Transverse colon (tissue), 4 donors: ENCODE measurements around the gene PRKACB. TPM values are rescaled to one million over a fixed set of nuclear protein-coding genes. Genes with fewer than 3 reads are reported as not detected.

Source experiments
- DNase-seq: peaks from one replicate; pipeline ENCODE4 v3.0.0-alpha.2; 2019
- H3K27ac ChIP-seq, 4 donors: fragments of 200-600 bp; sonication (generic); 2 replicates each; pipeline ENCODE4 v1.5.1; 2016 to 2018; ENCODE audit warnings: inconsistent platforms in 4 of 4
- H3K27me3 ChIP-seq: fragments of 200-600 bp; sonication (generic); 2 replicates; pipeline ENCODE4 v1.5.1; 2017; ENCODE audit warnings: inconsistent platforms
- H3K36me3 ChIP-seq, 4 donors: fragments of 200-600 bp; sonication (generic); 2 replicates each; pipeline ENCODE4 v1.5.1; 2017 to 2019; ENCODE audit warnings: inconsistent platforms in 4 of 4
- H3K4me1 ChIP-seq, 4 donors: fragments of 200-600 bp; sonication (generic); 2 replicates each; pipeline ENCODE4 v1.5.1; 2017 to 2020; ENCODE audit warnings: inconsistent platforms in 4 of 4
- H3K4me3 ChIP-seq, 4 donors: fragments of 200-600 bp; sonication (generic); 1 replicate in 1 of 4; 2 replicates in 3 of 4; pipeline versions ENCODE4 v1.5.1 to v1.6.1; 2017 to 2019; ENCODE audit warnings: inconsistent platforms in 4 of 4
- H3K9me3 ChIP-seq, 2 donors: fragments of 200-600 bp; sonication (generic); 2 replicates each; pipeline ENCODE4 v1.5.1; 2017 to 2019; ENCODE audit warnings: inconsistent platforms in 2 of 2
- EP300 ChIP-seq: sonication (generic); formaldehyde crosslinking; IDR thresholded peaks from one replicate; pipeline ENCODE4 v1.6.1; 2017; ENCODE audit warnings: antibody characterized with exemption, low read depth
- POLR2A ChIP-seq: fragments of 450-650 bp; IDR thresholded peaks from one replicate; pipeline ENCODE4 v1.6.1; 2016; ENCODE audit warnings: antibody characterized with exemption, mild to moderate bottlenecking, moderate library complexity
- POLR2AphosphoS5 ChIP-seq, 3 donors: sonication (generic); formaldehyde crosslinking; IDR thresholded peaks; one replicate each; pipeline ENCODE4 v1.6.1; 2016; ENCODE audit warnings: antibody characterized with exemption in 3 of 3
- WGBS, 2 donors: methylation state at CpG; one replicate each; pipeline ENCODE4 v1.1.5; 2018; ENCODE audit warnings: low coverage in 1 of 2; 5-methylcytosine and 5-hydroxymethylcytosine counted together
- in situ Hi-C, 4 donors: fragments of 200-750 bp; cut with MboI; loops; one replicate each; pipeline versions ENCODE4 v1.15.0 to v1.15.1; 2017; ENCODE audit warnings: low sequenced_read_pairs in 3 of 4, low pct_ligation_motif_present in 1 of 4, low pct_unique_long_range_greater_than_20kb in 1 of 4
- intact Hi-C: fragments of 100-400 bp; cut with DNase I; formaldehyde crosslinking; loops from one replicate; pipeline ENCODE4 v1.15.1; 2023; ENCODE audit warnings: low total_unique reads
- total RNA-seq, 4 donors: library from RNA; depleted of rRNA; stranded (reverse); fragments of >200 nt; gene quantifications; one replicate each; pipeline ENCODE4 v1.1.0, GENCODE V29; 2016
- TF ChIP-seq, protein P1 (sequence below), 5 experiments: fragments of 200-600 bp in 3 of 5; fragments of 450-650 bp in 2 of 5; sonication (generic) in 3 of 5; IDR thresholded peaks; 1 replicate in 2 of 5; 2 replicates in 3 of 5; pipeline ENCODE4 v1.5.1; 2016 to 2017; ENCODE audit warnings: antibody characterized with exemption in 5 of 5, inconsistent platforms in 3 of 5, mild to moderate bottlenecking in 2 of 5, moderate library complexity in 1 of 5

The PRKACB gene
- total RNA-seq, 4 donors from 2014 or later = 34.6 to 115 (median 79.2) TPM

GRCh38 chr1:84110629-84111028 lies 33.4 kb upstream of the PRKACB start:
- in situ Hi-C loops = loop anchor here in 1 of 4 donors (25.0 kb wide), 1 partner anchor 173 kb away; no protein-coding TSS in a partner anchor
- H3K27me3 ChIP-seq = no peaks in the 10 kb centered on the region

GRCh38 chr1:84116558-84116957 lies 27.5 kb upstream of the PRKACB start:
- no peak for DNase-seq
- Histone ChIP-seq H3K27me3 (no peaks in the 10 kb centered on the region), H3K4me1 (no peaks in the 10 kb centered on the region), H3K27ac (no peak overlapping the region), H3K4me3 (no peak overlapping the region), H3K9me3 (no peaks in the 10 kb centered on the region), H3K36me3 (no peaks in the 10 kb centered on the region)
- WGBS, 2 donors = 57 to 76% methylated on average over 2 of the region's 2 CpGs
- in situ Hi-C loops (loop anchor here in 2 of 4 donors (5.0 to 25.0 kb wide), 2 partner anchors 179 to 189 kb away; no protein-coding TSS in a partner anchor), intact Hi-C loops (no loop called here)
- TF ChIP-seq POLR2AphosphoS5 (IDR thresholded peaks at IDR 0.05) (no peak), POLR2A (no peak), EP300 (no peak)
- TF ChIP-seq, protein P1, sequence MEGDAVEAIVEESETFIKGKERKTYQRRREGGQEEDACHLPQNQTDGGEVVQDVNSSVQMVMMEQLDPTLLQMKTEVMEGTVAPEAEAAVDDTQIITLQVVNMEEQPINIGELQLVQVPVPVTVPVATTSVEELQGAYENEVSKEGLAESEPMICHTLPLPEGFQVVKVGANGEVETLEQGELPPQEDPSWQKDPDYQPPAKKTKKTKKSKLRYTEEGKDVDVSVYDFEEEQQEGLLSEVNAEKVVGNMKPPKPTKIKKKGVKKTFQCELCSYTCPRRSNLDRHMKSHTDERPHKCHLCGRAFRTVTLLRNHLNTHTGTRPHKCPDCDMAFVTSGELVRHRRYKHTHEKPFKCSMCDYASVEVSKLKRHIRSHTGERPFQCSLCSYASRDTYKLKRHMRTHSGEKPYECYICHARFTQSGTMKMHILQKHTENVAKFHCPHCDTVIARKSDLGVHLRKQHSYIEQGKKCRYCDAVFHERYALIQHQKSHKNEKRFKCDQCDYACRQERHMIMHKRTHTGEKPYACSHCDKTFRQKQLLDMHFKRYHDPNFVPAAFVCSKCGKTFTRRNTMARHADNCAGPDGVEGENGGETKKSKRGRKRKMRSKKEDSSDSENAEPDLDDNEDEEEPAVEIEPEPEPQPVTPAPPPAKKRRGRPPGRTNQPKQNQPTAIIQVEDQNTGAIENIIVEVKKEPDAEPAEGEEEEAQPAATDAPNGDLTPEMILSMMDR (IDR thresholded peaks at IDR 0.05) = no peak

More at GRCh38 chr1:84110629-84111028, 33.4 kb upstream of the PRKACB start:
- intact Hi-C loops = no loop called here
- Histone ChIP-seq H3K4me3 (no peak overlapping the region), H3K9me3 (no peaks in the 10 kb centered on the region), H3K27ac (no peak overlapping the region), H3K4me1 (no peaks in the 10 kb centered on the region), H3K36me3 (no peaks in the 10 kb centered on the region)
- no peak for DNase-seq
- 85 to 96% methylated on average over 1 of the region's 1 CpG for WGBS, 2 donors
- TF ChIP-seq POLR2AphosphoS5 (IDR thresholded peaks at IDR 0.05) (no peak), EP300 (no peak), POLR2A (no peak)
- TF ChIP-seq, protein P1 (IDR thresholded peaks at IDR 0.05) = no peak

DNA sequence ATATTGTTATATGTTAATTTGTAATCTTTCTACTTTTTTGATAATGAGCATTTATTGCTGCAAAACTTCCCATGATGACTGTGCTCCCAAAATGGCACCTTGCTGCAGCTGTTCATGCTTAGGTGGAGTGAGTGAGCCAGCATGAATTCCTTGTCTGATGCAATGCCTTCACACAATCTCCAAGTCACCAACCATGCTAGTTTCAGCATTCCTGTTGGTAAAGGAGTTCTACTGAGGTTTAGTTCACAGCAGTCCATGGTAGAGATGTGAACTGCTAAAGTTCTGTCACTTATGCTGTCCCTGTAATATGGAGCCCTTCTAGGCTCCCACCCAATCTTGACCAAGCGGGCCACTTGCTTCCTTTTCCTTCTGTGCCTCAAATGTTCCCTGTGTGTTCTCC lies 26.2 kb upstream of the PRKACB start:
- Histone ChIP-seq H3K4me3 (no peak overlapping the region), H3K27me3 (no peaks in the 10 kb centered on the region), H3K9me3 (no peaks in the 10 kb centered on the region), H3K36me3 (no peaks in the 10 kb centered on the region), H3K4me1 (no peaks in the 10 kb centered on the region), H3K27ac (no peak overlapping the region)
- in situ Hi-C loops = loop anchor here in 2 of 4 donors (5.0 to 25.0 kb wide), 2 partner anchors 181 to 191 kb away; no protein-coding TSS in a partner anchor
- intact Hi-C loops = no loop called here
- TF ChIP-seq POLR2AphosphoS5 (IDR thresholded peaks at IDR 0.05) = no peak
- TF ChIP-seq POLR2A = no peak
- TF ChIP-seq EP300 = no peak
- whole genome bisulfite sequencing, 2 donors = 93 to 100% methylated on average over 1 of the region's 1 CpG
- DNase-seq = no peak

DNA sequence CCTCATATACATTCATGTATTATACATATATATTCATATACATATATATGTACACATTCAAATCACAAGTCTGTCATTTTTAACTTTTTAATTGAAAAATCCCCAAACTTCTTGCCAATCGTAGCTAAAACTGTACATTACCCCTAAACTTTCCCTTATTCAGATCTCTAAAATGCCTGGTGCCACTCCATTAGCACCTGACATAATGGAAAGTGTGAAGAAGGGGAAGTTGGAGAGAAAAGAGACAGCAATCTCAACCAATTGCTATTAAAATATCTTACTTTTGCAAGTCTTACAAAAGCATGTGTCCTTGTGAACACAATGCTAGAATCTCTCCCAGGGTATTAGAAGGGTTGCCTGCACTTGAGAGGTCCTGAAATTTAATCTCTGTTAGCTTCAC lies 22.7 kb upstream of the PRKACB start:
- in situ Hi-C loops = loop anchor here in 3 of 4 donors (10.0 to 25.0 kb wide), 2 partner anchors 184 to 197 kb away; no protein-coding TSS in a partner anchor
- Histone ChIP-seq H3K36me3 (no peaks in the 10 kb centered on the region), H3K27me3 (no peaks in the 10 kb centered on the region), H3K4me1 (no peaks in the 10 kb centered on the region), H3K4me3 (no peak overlapping the region), H3K9me3 (no peaks in the 10 kb centered on the region), H3K27ac (no peak overlapping the region)
- intact Hi-C loops = loop anchor here (5.0 kb wide), 1 partner anchor 189 kb away; no protein-coding TSS in a partner anchor
- TF ChIP-seq POLR2A (no peak), EP300 (no peak), POLR2AphosphoS5 (IDR thresholded peaks at IDR 0.05) (no peak)
- TF ChIP-seq, protein P1 (IDR thresholded peaks at IDR 0.05) = no peak
- DNase-seq = no peak
- 37 to 80% methylated on average over 1 of the region's 1 CpG for WGBS, 2 donors
